OCI-LY3 (cell line): Measurements from ENCODE around the gene NRXN3.

ENCODE experiments used
- EZH2phosphoT487 ChIP-seq: fragments of 200-600 bp; shearing (Covaris generic); IDR thresholded peaks from 2 replicates; pipeline ENCODE4 v1.6.1; 2018; ENCODE audit warnings: antibody characterized with exemption, mixed run types, low read depth
- TF ChIP-seq, protein P1 (sequence below): fragments of 200-600, 300-600 bp; sonication (generic); IDR thresholded peaks from 2 replicates; pipeline ENCODE4 v1.5.1; 2014; ENCODE audit warnings: antibody characterized with exemption, low read length, low read depth

DNA sequence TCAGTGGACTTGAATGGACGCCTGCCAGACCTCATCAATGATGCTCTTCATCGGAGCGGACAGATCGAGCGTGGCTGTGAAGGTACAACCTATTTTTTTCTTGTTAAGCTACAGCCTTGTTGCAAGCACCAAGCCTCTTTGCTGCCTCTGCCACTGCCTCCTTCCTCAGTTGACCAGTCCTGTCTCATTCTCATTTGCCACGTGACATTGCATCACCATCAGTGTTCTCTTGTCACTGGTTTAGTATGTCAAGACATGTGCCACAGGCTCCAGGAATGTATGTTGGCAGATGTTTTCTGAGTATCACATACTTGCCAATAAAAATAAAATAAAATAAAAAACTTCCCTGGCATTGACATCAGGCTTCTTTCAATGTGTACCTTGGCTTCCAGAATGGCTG, 798.1 kb downstream of the NRXN3 start:
- TF ChIP-seq, protein P1, sequence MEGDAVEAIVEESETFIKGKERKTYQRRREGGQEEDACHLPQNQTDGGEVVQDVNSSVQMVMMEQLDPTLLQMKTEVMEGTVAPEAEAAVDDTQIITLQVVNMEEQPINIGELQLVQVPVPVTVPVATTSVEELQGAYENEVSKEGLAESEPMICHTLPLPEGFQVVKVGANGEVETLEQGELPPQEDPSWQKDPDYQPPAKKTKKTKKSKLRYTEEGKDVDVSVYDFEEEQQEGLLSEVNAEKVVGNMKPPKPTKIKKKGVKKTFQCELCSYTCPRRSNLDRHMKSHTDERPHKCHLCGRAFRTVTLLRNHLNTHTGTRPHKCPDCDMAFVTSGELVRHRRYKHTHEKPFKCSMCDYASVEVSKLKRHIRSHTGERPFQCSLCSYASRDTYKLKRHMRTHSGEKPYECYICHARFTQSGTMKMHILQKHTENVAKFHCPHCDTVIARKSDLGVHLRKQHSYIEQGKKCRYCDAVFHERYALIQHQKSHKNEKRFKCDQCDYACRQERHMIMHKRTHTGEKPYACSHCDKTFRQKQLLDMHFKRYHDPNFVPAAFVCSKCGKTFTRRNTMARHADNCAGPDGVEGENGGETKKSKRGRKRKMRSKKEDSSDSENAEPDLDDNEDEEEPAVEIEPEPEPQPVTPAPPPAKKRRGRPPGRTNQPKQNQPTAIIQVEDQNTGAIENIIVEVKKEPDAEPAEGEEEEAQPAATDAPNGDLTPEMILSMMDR: no peak
- TF ChIP-seq EZH2phosphoT487: no peak
